Brain microvascular endothelial cell (primary cell): ENCODE results near the gene CERS4.

Source experiments
- DNase-seq: peaks from one replicate; pipeline ENCODE4 v3.0.0-alpha.2; 2020
- H3K27ac ChIP-seq: fragments of 250-450 bp; sonication (Bioruptor Pico); 2 replicates; pipeline ENCODE4 v1.5.1; 2020; ENCODE audit warnings: mild to moderate bottlenecking, moderate library complexity
- H3K27me3 ChIP-seq: fragments of 250-450 bp; sonication (Bioruptor Pico); replicated peaks from 2 replicates; pipeline ENCODE4 v1.5.1; 2020; ENCODE audit warnings: mild to moderate bottlenecking
- H3K36me3 ChIP-seq: fragments of 250-450 bp; sonication (Bioruptor Pico); replicated peaks from 2 replicates; pipeline ENCODE4 v1.5.1; 2020; ENCODE audit warnings: mild to moderate bottlenecking
- H3K4me3 ChIP-seq: 2 replicates; pipeline ENCODE4 v1.5.1; 2011; ENCODE audit warnings: low read depth, mild to moderate bottlenecking, control low read depth, low read length, moderate library complexity
- in situ Hi-C: cut with HindIII; loops from 2 replicates; pipeline ENCODE4 v1.10.0; 2017; ENCODE audit warnings: low sequenced_read_pairs, low pct_ligation_motif_present
- TF ChIP-seq, protein P1 (sequence below): IDR thresholded peaks from 2 replicates; pipeline ENCODE4 v1.5.1; 2011; ENCODE audit warnings: low read depth, mild to moderate bottlenecking, moderate library complexity, low read length, control low read depth, inconsistent platforms; ENCODE audit errors: missing control alignments

CERS4 gene

DNA sequence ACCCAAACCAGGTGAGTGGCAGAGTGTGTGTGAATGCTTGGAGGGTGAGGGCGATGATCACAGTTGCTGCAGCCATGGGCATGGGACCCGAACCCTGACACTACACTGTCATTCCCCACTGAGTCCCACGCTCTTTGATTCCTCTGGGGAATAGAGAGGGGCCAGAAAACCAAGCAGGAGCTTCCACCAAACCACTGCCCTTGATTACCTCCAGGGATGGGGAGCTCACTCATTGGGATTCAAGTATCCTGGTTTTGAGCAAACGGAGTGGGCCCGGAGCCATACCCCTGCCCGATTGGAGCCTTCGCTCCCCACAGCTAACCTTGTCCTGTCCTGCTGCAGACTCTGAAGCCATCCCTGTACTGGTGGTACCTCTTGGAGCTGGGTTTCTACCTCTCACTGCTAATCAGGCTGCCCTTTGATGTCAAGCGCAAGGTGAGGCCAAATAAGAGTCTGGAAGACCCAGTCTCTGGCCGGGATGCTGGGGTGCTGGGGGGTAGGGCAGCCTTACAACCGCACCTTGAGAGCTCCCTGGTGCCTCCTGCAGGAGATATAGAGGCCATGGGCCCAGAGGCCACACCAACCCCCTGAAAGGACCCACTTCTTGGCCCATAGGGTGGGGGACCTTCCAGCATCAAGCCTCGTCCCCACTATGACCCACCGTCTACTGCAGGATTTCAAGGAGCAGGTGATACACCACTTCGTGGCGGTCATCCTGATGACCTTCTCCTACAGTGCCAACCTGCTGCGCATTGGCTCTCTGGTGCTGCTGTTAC lies 47.3 kb downstream of the CERS4 start:
- TF ChIP-seq, protein P1, sequence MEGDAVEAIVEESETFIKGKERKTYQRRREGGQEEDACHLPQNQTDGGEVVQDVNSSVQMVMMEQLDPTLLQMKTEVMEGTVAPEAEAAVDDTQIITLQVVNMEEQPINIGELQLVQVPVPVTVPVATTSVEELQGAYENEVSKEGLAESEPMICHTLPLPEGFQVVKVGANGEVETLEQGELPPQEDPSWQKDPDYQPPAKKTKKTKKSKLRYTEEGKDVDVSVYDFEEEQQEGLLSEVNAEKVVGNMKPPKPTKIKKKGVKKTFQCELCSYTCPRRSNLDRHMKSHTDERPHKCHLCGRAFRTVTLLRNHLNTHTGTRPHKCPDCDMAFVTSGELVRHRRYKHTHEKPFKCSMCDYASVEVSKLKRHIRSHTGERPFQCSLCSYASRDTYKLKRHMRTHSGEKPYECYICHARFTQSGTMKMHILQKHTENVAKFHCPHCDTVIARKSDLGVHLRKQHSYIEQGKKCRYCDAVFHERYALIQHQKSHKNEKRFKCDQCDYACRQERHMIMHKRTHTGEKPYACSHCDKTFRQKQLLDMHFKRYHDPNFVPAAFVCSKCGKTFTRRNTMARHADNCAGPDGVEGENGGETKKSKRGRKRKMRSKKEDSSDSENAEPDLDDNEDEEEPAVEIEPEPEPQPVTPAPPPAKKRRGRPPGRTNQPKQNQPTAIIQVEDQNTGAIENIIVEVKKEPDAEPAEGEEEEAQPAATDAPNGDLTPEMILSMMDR: no peak
- in situ Hi-C loops: no loop called here
- DNase-seq: no peak
- H3K4me3 ChIP-seq: no peak overlapping the region
- H3K36me3 ChIP-seq: no peaks in the 10 kb centered on the region
- H3K27me3 ChIP-seq: no peaks in the 10 kb centered on the region
- H3K27ac ChIP-seq: no peak overlapping the region

DNA sequence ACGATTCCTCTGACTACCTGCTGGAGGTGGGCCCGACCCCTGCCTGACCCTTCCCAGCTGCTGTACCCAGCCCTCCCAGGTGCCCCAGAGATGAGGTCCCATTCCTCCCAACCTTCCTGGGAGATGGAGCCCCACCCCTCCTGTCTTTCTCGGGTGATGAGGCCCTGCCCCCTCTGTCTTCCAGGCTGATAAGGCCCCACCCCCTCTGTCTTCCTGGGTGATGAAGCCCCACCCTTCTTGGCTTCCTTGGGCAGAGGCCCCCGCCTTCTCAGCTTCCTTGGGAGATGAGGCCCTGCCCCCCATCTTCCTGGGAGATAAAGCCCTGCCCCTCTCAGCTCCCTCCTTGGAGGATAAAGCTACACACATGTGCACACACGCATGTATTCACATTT lies 47.9 kb downstream of the CERS4 start:
- in situ Hi-C loops: no loop called here
- Histone ChIP-seq H3K27me3 (no peaks in the 10 kb centered on the region), H3K36me3 (no peaks in the 10 kb centered on the region), H3K4me3 (no peak overlapping the region), H3K27ac (no peak overlapping the region)
- TF ChIP-seq, protein P1: no peak
- no peak for DNase-seq

DNA sequence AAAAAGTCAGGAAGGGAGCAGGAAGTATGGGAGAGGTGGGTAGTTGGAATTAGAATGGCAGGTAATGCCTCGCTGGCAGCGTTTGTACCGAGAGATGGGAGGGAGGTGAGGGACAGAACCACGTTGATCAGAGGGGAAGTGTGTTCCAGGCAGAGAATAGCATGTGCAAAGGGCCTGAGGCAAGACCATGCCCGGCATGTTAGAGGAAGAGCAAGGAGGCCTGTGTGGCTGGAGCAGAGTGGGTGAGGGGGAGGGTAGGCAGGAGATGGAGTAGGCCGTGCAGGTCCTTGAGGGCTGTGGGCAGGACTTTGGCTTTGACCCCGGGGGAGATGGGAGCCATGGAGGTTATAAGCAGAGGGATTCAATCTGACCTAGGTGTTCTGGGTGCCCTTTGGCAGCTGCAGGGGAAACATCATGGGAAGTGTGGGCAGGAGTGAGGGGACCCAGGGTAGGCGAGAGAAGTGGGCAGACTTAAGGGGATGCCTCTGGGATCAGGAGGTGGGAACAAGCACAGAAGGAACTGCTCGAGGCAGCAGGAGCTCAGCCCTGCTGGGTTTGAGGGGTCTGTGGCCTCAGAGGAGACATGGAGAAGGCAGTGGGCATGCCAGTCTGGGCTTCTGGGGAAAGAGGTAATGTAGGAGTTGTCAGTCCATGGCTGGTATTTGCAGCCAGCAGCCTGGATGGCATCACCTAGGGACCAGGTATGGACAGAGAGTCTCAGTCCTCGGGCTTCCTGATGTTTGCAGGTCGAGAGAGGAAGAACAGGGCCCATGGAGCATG lies 50.2 kb downstream of the CERS4 start:
- no peaks in the 10 kb centered on the region for H3K27me3 ChIP-seq
- H3K27ac ChIP-seq: no peak overlapping the region
- in situ Hi-C loops: no loop called here
- TF ChIP-seq, protein P1: no peak
- no peak for DNase-seq
- H3K36me3 ChIP-seq: no peaks in the 10 kb centered on the region
- H3K4me3 ChIP-seq: no peak overlapping the region

DNA sequence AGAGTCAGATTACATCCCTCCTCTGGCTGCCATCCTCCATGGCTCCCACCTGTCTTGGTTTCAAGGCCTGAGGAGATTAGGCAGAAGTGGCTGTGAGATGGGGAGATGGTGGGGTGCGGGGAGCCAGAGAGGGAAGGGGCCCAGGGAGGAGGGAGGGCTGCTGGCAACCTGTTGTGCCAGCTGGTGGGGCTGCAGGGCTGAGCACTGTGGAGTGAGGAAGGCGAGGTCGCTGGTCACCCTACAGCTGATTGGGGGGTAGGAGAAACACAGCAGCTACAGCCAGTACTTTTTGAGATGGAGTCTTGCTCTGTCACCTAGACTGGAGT lies 50.7 kb downstream of the CERS4 start:
- DNase-seq: no peak
- TF ChIP-seq, protein P1: no peak
- Histone ChIP-seq H3K27me3 (no peaks in the 10 kb centered on the region), H3K36me3 (no peaks in the 10 kb centered on the region), H3K27ac (no peak overlapping the region), H3K4me3 (no peak overlapping the region)
- in situ Hi-C loops: no loop called here

DNA sequence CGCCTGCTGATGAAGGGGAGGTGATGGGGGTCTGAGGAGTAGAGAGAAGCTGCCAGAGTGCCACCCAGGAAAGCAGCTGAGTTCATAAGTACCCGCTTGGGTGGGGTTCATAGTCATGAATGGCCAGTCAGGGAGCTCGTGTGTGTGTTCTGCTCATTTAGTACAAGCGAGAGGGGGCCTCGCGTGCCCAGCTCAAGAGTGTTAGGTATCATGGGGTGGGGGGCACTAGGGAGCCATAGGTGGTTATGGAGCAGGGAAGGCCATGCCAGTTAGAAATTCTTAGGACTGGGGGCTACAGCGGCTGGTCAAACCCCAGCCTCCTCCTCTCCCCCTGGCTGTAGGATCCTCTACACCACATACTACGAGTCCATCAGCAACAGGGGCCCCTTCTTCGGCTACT lies 52.2 kb downstream of the CERS4 start:
- TF ChIP-seq, protein P1: no peak
- no peak for DNase-seq
- in situ Hi-C loops: no loop called here

More for the DNA sequence above, 52.2 kb downstream of the CERS4 start:
- Histone ChIP-seq H3K27me3 (no peaks in the 10 kb centered on the region), H3K36me3 (no peaks in the 10 kb centered on the region), H3K4me3 (no peak overlapping the region), H3K27ac (no peak overlapping the region)
